K562 (cell line): ENCODE data around the gene DUSP10. TPM values are rescaled to one million over a fixed set of nuclear protein-coding genes. Genes with fewer than 3 reads are reported as not detected.

Experiments
- ATAC-seq: fragments of 200-7000 bp; cut with Tn5 transposase; 3 replicates; pipeline ENCODE4 v1.9.1; 2020; ENCODE audit warnings: moderate library complexity
- BruUV-seq: library from RNA; stranded (reverse); fragments of 400-500 nt; replicated peaks from 2 replicates; lab custom pipeline; 2021; lab: Mats Ljungman, UMichigan
- CTCF ChIA-PET: fragments of 300-600 bp; formaldehyde crosslinking; extraction: SDS; loops from one replicate; lab custom pipeline; 2021; ENCODE audit warnings: low intra/inter-chr PET ratio; lab: Yijun Ruan, JAX
- POLR2A ChIA-PET: fragments of 300-600, 350-650 bp; sonication (Branson Sonifier 250); formaldehyde crosslinking; extraction: SDS; loops from one replicate; lab custom pipeline; 2021; ENCODE audit warnings: antibody characterized with exemption, inconsistent platforms; lab: Yijun Ruan, JAX
- DNase-seq, 4 experiments: peaks; one replicate each; pipeline versions ENCODE4 v3.0.0 to v3.0.0-alpha.2; 2011 to 2018; ENCODE audit warnings: low spot score in 3 of 4, mixed read lengths in 3 of 4; ENCODE audit errors: extremely low read depth in 1 of 4
- FAIRE-seq: peaks from 2 replicates; lab custom pipeline; 2011; peaks lifted over from hg19 to GRCh38; lab: Jason Lieb, UNC
- H2AFZ ChIP-seq: 2 replicates; pipeline ENCODE4 v1.6.0; 2011; ENCODE audit warnings: low read depth, low read length, control low read depth, inconsistent platforms
- H3K27ac ChIP-seq: fragments of 200-600 bp; 3 replicates; pipeline ENCODE4 v1.8.0; 2011; ENCODE audit warnings: low read depth, mild to moderate bottlenecking, control low read depth, inconsistent platforms, low read length, moderate library complexity, mixed read lengths; ENCODE audit errors: extremely low read depth
- H3K27me3 ChIP-seq, 2 experiments: fragments of 300-600 bp in 1 of 2; 2 replicates in 1 of 2; 3 replicates in 1 of 2; pipeline versions ENCODE4 v1.6.0 to v1.8.0; 2011; ENCODE audit warnings: inconsistent platforms in 2 of 2, low read length in 2 of 2, mild to moderate bottlenecking in 1 of 2, mixed read lengths in 1 of 2, moderate library complexity in 1 of 2; ENCODE audit not compliant: control insufficient read depth in 2 of 2, insufficient read depth in 2 of 2
- H3K36me3 ChIP-seq: fragments of 300-600 bp; 3 replicates; pipeline ENCODE4 v1.8.0; 2011; ENCODE audit warnings: mild to moderate bottlenecking, low read length, inconsistent platforms; ENCODE audit not compliant: control insufficient read depth, insufficient read depth
- H3K4me1 ChIP-seq, 2 experiments: fragments of 200-600 bp in 1 of 2; replicated peaks in 1 of 2; 2 replicates in 1 of 2; 3 replicates in 1 of 2; pipeline versions ENCODE4 v1.5.1 to v1.8.0; 2011; ENCODE audit warnings: inconsistent platforms in 2 of 2, low read length in 2 of 2, mild to moderate bottlenecking in 1 of 2, mixed read lengths in 1 of 2, moderate library complexity in 1 of 2; ENCODE audit not compliant: control insufficient read depth in 2 of 2, insufficient read depth in 2 of 2
- H3K4me2 ChIP-seq: 2 replicates; pipeline ENCODE4 v1.6.1; 2011; ENCODE audit warnings: low read length, control low read depth, inconsistent platforms, mixed read lengths; ENCODE audit not compliant: insufficient read depth
- H3K4me3 ChIP-seq: fragments of 200-600 bp; sonication (generic), shearing (Covaris generic); 2 replicates; pipeline ENCODE4 v1.5.1; 2016; ENCODE audit warnings: control low read depth, inconsistent platforms
- H3K79me2 ChIP-seq: fragments of 200-600 bp; 3 replicates; pipeline ENCODE4 v1.8.0; 2011; ENCODE audit warnings: low read length, inconsistent platforms; ENCODE audit not compliant: control insufficient read depth, insufficient read depth
- H3K9ac ChIP-seq, 2 experiments: 2 replicates each; pipeline versions ENCODE4 v1.6.0 to v1.6.1; 2011; ENCODE audit warnings: low read depth in 2 of 2, low read length in 2 of 2, control low read depth in 1 of 2, inconsistent platforms in 1 of 2, mild to moderate bottlenecking in 1 of 2, mixed read lengths in 1 of 2; ENCODE audit not compliant: insufficient read depth in 1 of 2
- H3K9me1 ChIP-seq: one replicate; pipeline ENCODE4 v1.6.0; 2011; ENCODE audit warnings: inconsistent platforms, mild to moderate bottlenecking, low read length, moderate library complexity; ENCODE audit not compliant: control insufficient read depth, insufficient read depth
- H3K9me3 ChIP-seq: replicated peaks from 2 replicates; pipeline ENCODE4 v1.5.1; 2011; ENCODE audit warnings: low read depth, low read length, inconsistent platforms; ENCODE audit not compliant: control insufficient read depth, insufficient read depth
- H4K20me1 ChIP-seq: replicated peaks from 2 replicates; pipeline ENCODE4 v1.6.1; 2011; ENCODE audit warnings: low read length, inconsistent platforms, mixed read lengths; ENCODE audit not compliant: control insufficient read depth, insufficient read depth
- NR2C1 ChIP-seq, 2 experiments: fragments of 450-650 bp; IDR thresholded peaks; 2 replicates each; pipeline ENCODE4 v1.6.1; 2017; ENCODE audit warnings: mild to moderate bottlenecking in 2 of 2, antibody characterized with exemption in 1 of 2, inconsistent platforms in 1 of 2, missing compliant biosample characterization in 1 of 2, missing genetic modification characterization in 1 of 2
- PHF8 ChIP-seq: fragments of 200-600 bp; sonication (generic); IDR thresholded peaks from 2 replicates; pipeline ENCODE4 v1.6.1; 2012; ENCODE audit warnings: mixed run types, mild to moderate bottlenecking, inconsistent platforms, low read length, moderate library complexity, borderline replicate concordance
- POLR2G ChIP-seq: fragments of 200-400 bp; formaldehyde crosslinking; IDR thresholded peaks from 2 replicates; pipeline ENCODE4 v1.6.1; 2017; ENCODE audit warnings: low read depth, mild to moderate bottlenecking, antibody characterized with exemption, low read length, moderate library complexity
- RBM25 ChIP-seq: fragments of 200-400 bp; formaldehyde crosslinking; IDR thresholded peaks from 2 replicates; pipeline ENCODE4 v1.6.1; 2018; ENCODE audit warnings: low read length, low read depth, moderate library complexity; ENCODE audit not compliant: severe bottlenecking
- RFX7 ChIP-seq: fragments of 250-450 bp; sonication (Bioruptor Pico); IDR thresholded peaks from 2 replicates; pipeline ENCODE4 v1.5.1; 2021; ENCODE audit warnings: mild to moderate bottlenecking
- SIRT6 ChIP-seq: IDR thresholded peaks from one replicate; pipeline ENCODE4 v1.6.1; 2012; ENCODE audit warnings: low read depth, mild to moderate bottlenecking, control low read depth, inconsistent platforms, low read length, moderate library complexity
- SP1 ChIP-seq: sonication (generic); formaldehyde crosslinking; IDR thresholded peaks from 2 replicates; pipeline ENCODE4 v1.8.1; 2022; ENCODE audit warnings: mild to moderate bottlenecking, missing genetic modification reagents
- TBL1XR1 ChIP-seq, 2 experiments: IDR thresholded peaks; 2 replicates each; pipeline ENCODE4 v1.6.1; 2012; ENCODE audit warnings: improper control_type of control experiment in 2 of 2, low read length in 2 of 2, mild to moderate bottlenecking in 1 of 2
- TEAD1 ChIP-seq, 2 experiments: fragments of 450-650 bp in 1 of 2; sonication (generic) in 1 of 2; formaldehyde crosslinking; IDR thresholded peaks; 2 replicates each; pipeline versions ENCODE4 v1.4.0 to v1.8.0; 2020 to 2022; ENCODE audit warnings: mild to moderate bottlenecking in 2 of 2, missing genetic modification reagents in 1 of 2
- ZFX ChIP-seq: sonication (generic); formaldehyde crosslinking; IDR thresholded peaks from 2 replicates; pipeline ENCODE4 v1.8.0; 2022; ENCODE audit warnings: mild to moderate bottlenecking, missing genetic modification reagents, moderate library complexity
- ZNF282 ChIP-seq: sonication (generic); formaldehyde crosslinking; IDR thresholded peaks from 2 replicates; pipeline ENCODE4 v1.8.1; 2023; ENCODE audit warnings: missing genetic modification reagents
- ZNF75A ChIP-seq: fragments of 450-650 bp; formaldehyde crosslinking; IDR thresholded peaks from 2 replicates; pipeline ENCODE4 v1.4.0; 2020; ENCODE audit warnings: mild to moderate bottlenecking
- whole genome bisulfite sequencing: fragments of 100-300 bp; shearing (Covaris generic); methylation state at CpG from one replicate; pipeline ENCODE4 v1.1.6; 2016; ENCODE audit warnings: low coverage, mixed read lengths; ENCODE audit not compliant: insufficient coverage; ENCODE audit errors: missing lambda C conversion rate; 5-methylcytosine and 5-hydroxymethylcytosine counted together
- in situ Hi-C: fragments of 300-500 bp; cut with MboI; formaldehyde crosslinking; loops from 4 replicates; pipeline ENCODE4 v1.15.0; 2018; ENCODE audit warnings: inconsistent platforms, mixed read lengths
- intact Hi-C: fragments of 100-400 bp; cut with micrococcal nuclease; formaldehyde crosslinking; loops from 2 replicates; pipeline ENCODE4 v1.14.2; 2022
- polyA plus RNA-seq, 8 experiments: library from polyadenylated mRNA; depleted of rRNA in 4 of 8; stranded (reverse) in 5 of 8; unstranded in 3 of 8; fragments of >200 nt; fragmentation: Nextera tagmentation in 2 of 8; fragmentation: Illumina TruSeq in 1 of 8; extraction: Ambion mirVana in 2 of 8; extraction: Trizol in 1 of 8; gene quantifications; 2 replicates each; pipeline versions ENCODE4 v1.2.1 to v1.2.3, GENCODE V29; 2011 to 2014; ENCODE audit warnings: inconsistent platforms in 1 of 8, missing spikeins in 1 of 8
- total RNA-seq, 7 experiments: library from RNA; depleted of rRNA in 6 of 7; stranded (reverse); fragments of >200 nt in 6 of 7; fragmentation: Illumina TruSeq in 2 of 7; extraction: Trizol in 2 of 7; gene quantifications; 2 replicates each; pipeline versions ENCODE4 v1.2.1 to v1.2.3, GENCODE V29; 2011 to 2021; ENCODE audit warnings: low replicate concordance in 1 of 7
- TF ChIP-seq, protein P1 (sequence below): fragments of 450-650 bp; formaldehyde crosslinking; IDR thresholded peaks from 2 replicates; pipeline ENCODE4 v1.4.0; 2022; ENCODE audit warnings: missing genetic modification characterization

The DUSP10 gene
- total and polyA plus RNA-seq, 9 of the 15 experiments (the other 6 are each of a cell fraction or from before 2014, with no cell fraction given), result 1.7 to 8.3 (median 6.1) TPM

DNA sequence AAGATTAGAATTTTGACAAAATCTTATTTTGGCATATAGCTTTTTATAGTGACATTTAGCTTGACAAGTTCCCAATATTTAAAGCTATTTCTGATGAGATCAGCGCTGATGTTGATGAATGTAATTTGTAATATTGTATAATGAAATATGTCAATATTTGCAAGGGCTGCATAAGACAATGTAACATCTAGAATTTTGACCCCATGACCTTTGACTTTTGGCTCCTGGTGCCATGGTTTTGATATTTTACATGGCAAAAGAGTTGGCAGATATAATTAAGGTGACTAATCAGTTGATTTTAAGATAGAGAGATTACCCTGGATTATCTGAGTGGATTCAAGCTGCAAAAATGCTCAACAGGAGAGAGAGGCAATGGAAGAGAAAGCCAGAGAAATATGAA, 63.9 kb downstream of the DUSP10 start (continued):
- TF ChIP-seq SIRT6, result no peak
- TF ChIP-seq SP1 (CRISPR knock-in tag), result no peak
- TF ChIP-seq PHF8, result no peak
- no peak for TF ChIP-seq ZFX (CRISPR knock-in tag)
- TF ChIP-seq TBL1XR1 (IDR thresholded peaks at IDR 0.05; ENCODE audit: low read length in 2 of 2), result no peak
- no peak for TF ChIP-seq NR2C1 (IDR thresholded peaks at IDR 0.05)
- peak; percentile 58; the same call in 1 of the 2 replicates for TF ChIP-seq NR2C1 (tag; IDR thresholded peaks at IDR 0.05)

DNA sequence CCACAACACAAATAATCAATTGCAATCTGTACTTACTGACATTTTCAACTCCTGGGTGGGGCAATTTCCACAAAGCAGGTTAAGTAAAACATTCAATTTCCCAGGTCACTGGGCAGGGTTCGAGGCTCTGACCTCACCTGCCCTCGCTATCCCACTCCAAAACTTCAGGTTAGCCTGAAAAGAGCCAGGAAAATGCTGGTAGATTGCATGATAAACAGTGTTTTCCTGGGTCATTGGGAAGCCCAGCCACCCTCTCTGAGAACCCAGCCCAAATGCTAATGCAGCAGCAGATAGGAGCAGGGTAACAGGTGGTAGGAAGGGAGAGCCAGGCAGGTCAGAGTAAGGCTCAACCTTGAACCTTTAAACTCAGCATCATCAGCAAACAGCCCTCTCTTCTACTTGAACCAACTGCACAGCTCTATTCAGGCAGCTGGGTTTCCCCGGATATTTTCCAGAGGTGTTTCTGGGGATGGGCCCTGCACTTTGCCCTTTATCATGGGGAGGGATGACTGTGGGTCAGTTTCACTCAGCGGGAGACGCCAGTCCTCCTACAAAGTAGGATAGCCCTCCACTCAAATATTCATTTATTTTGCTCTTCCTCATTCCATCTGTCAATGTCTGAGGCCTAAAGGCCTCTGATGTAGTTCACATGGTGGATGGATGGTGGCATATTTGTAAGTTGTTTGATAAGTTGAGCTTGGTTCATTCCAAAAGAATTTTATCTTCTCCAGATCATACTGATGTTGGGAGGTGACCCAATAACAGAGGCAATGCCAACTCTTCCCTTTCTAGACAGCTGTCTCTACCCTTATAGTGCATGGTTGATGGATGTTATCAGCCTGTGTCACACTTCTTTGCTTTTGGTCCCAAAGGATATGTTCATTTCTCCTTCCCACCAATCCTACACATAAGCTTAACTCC, 65.7 kb downstream of the DUSP10 start:
- Histone ChIP-seq H3K4me1 (no peaks in the 10 kb centered on the region; a peak in 1 of 5 replicates), H3K36me3 (no peaks in the 10 kb centered on the region), H3K4me2 (no peak overlapping the region), H3K9ac (no peak overlapping the region), H3K9me1 (no peaks in the 10 kb centered on the region), H3K9me3 (no peaks in the 10 kb centered on the region), H4K20me1 (no peaks in the 10 kb centered on the region), H2AFZ (no peak overlapping the region), H3K27ac (no peak overlapping the region)
- no peak for DNase-seq
- ATAC-seq, result no peak
- CTCF ChIA-PET, result no interaction called here
- in situ Hi-C loops, result no loop called here
- TF ChIP-seq, protein P1, sequence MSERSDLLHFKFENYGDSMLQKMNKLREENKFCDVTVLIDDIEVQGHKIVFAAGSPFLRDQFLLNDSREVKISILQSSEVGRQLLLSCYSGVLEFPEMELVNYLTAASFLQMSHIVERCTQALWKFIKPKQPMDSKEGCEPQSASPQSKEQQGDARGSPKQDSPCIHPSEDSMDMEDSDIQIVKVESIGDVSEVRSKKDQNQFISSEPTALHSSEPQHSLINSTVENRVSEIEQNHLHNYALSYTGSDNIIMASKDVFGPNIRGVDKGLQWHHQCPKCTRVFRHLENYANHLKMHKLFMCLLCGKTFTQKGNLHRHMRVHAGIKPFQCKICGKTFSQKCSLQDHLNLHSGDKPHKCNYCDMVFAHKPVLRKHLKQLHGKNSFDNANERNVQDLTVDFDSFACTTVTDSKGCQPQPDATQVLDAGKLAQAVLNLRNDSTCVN, result no peak
- TF ChIP-seq TEAD1 (CRISPR knock-in tag; IDR thresholded peaks at IDR 0.05) (no peak), RBM25 (no peak), RFX7 (CRISPR knock-in tag) (no peak), ZNF282 (CRISPR knock-in tag) (no peak), ZNF75A (CRISPR knock-in tag) (no peak), POLR2G (no peak)
- TF ChIP-seq, all 486 proteins: peak for 0
- Histone ChIP-seq H3K27me3 (no peaks in the 10 kb centered on the region), H3K4me3 (no peak overlapping the region), H3K79me2 (no peaks in the 10 kb centered on the region)
- POLR2A ChIA-PET, result no interaction called here
- FAIRE-seq, result no peak
- WGBS, result 34% methylated on average over 5 of the region's 5 CpGs
- intact Hi-C loops, result no loop called here
- no TSS peak for BruUV-seq
